Natural killer cell (primary cell): ENCODE data around the gene C17orf67. TPM values are rescaled to one million over a fixed set of nuclear protein-coding genes. Genes with fewer than 3 reads are reported as not detected.

Source experiments
- ATAC-seq, 3 donors: fragments of 150-1000 bp in 2 of 3; fragments of 200-7000 bp in 1 of 3; cut with Tn5 transposase; 1 replicate in 1 of 3; 2 replicates in 2 of 3; pipeline ENCODE4 v1.10.0; 2021; ENCODE audit warnings: mild to moderate bottlenecking in 2 of 3, moderate library complexity in 2 of 3
- DNase-seq, 2 donors: peaks; one replicate each; pipeline versions ENCODE4 v3.0.0 to v3.0.0-alpha.2; 2013 to 2021; ENCODE audit warnings: mixed read lengths in 1 of 2
- H3K27ac ChIP-seq: one replicate; pipeline ENCODE4 v1.5.1; 2013; ENCODE audit warnings: mild to moderate bottlenecking, low read length
- H3K27me3 ChIP-seq: one replicate; pipeline ENCODE4 v1.6.1; 2013; ENCODE audit warnings: low read length; ENCODE audit not compliant: control insufficient read depth, insufficient read depth
- H3K36me3 ChIP-seq: one replicate; pipeline ENCODE4 v1.6.1; 2013; ENCODE audit warnings: low read length; ENCODE audit not compliant: control insufficient read depth, insufficient read depth
- H3K4me1 ChIP-seq: one replicate; pipeline ENCODE4 v1.6.1; 2013; ENCODE audit warnings: low read length; ENCODE audit not compliant: control insufficient read depth, insufficient read depth
- H3K4me3 ChIP-seq: one replicate; pipeline ENCODE4 v1.5.1; 2013; ENCODE audit warnings: low read length
- H3K9me3 ChIP-seq: one replicate; pipeline ENCODE4 v1.6.1; 2013; ENCODE audit warnings: low read length; ENCODE audit not compliant: control insufficient read depth, insufficient read depth
- H3K27ac Mint-ChIP-seq, 2 donors: one replicate each; pipeline ENCODE4 v1.8.0; 2022; ENCODE audit warnings: mild to moderate bottlenecking in 2 of 2, mixed read lengths in 2 of 2, moderate library complexity in 1 of 2
- H3K27me3 Mint-ChIP-seq, 2 donors: one replicate each; pipeline ENCODE4 v1.8.0; 2022; ENCODE audit warnings: low read depth in 2 of 2, mixed read lengths in 2 of 2
- H3K36me3 Mint-ChIP-seq: one replicate; pipeline ENCODE4 v1.8.0; 2022; ENCODE audit warnings: mixed read lengths
- H3K4me1 Mint-ChIP-seq, 2 donors: one replicate each; pipeline ENCODE4 v1.8.0; 2022; ENCODE audit warnings: mixed read lengths in 2 of 2
- H3K4me3 Mint-ChIP-seq: one replicate; pipeline ENCODE4 v1.8.0; 2022; ENCODE audit warnings: mild to moderate bottlenecking, moderate library complexity, mixed read lengths
- H3K9me3 Mint-ChIP-seq, 2 donors: one replicate each; pipeline ENCODE4 v1.8.0; 2022; ENCODE audit warnings: mixed read lengths in 2 of 2
- CTCF ChIP-seq: fragments of 200-600 bp; IDR thresholded peaks from one replicate; pipeline ENCODE4 v1.8.0; 2022; ENCODE audit warnings: antibody characterized with exemption
- WGBS: methylation state at CpG from one replicate; pipeline ENCODE4 v1.1.7; 2013; ENCODE audit warnings: missing lambda C conversion rate; ENCODE audit not compliant: insufficient coverage; 5-methylcytosine and 5-hydroxymethylcytosine counted together
- intact Hi-C: fragments of 100-400 bp; cut with micrococcal nuclease; formaldehyde crosslinking; loops from one replicate; pipeline ENCODE4 v1.14.2; 2022
- total RNA-seq, 4 donors: library from RNA; stranded (reverse); fragments of 120-200 nt in 1 of 4; gene quantifications; one replicate each; pipeline versions ENCODE4 v1.2.3 to v1.2.4, GENCODE V29; 2013 to 2022

Gene C17orf67
- total RNA-seq, 3 donors from 2014 or later (not counting 1 experiment from before 2014, with no cell fraction given): 3.4 to 4.8 (median 3.5) TPM

DNA sequence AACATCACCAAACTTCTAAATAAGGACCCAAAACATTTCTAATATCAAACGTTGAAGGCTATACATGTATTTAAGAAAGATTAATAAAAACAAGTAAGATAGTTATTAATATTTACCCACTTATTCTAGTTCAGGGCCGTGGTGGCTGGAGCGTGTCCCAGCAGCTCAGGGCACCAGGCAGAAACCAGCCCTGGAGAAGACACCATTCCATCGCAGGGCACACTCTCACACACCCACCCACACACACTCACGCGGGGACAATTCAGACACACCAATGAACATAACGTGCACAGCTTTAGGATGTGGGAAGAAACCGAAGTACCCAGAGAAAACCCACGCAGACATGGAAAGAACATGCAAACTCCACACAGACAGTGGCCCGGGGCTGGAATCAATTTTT lies 13.5 kb downstream of the C17orf67 start:
- Histone ChIP-seq H3K27ac (no peak overlapping the region), H3K4me3 (no peak overlapping the region), H3K36me3 (no peaks in the 10 kb centered on the region), H3K4me1 (peaks cover 4% of the 10 kb centered on the region), H3K27me3 (no peaks in the 10 kb centered on the region), H3K9me3 (no peaks in the 10 kb centered on the region)
- WGBS: 89% methylated on average over 8 of the region's 10 CpGs
- H3K27ac Mint-ChIP-seq: no peak overlapping the region
- H3K36me3 Mint-ChIP-seq: peaks cover 7% of the 10 kb centered on the region
- H3K27me3 Mint-ChIP-seq: no peaks in the 10 kb centered on the region
- DNase-seq (no peak), ATAC-seq (no peak)
- peaks cover 0 to 6% of the 10 kb centered on the region in 2 donors for H3K4me1 Mint-ChIP-seq
- TF ChIP-seq CTCF: no peak
- no peaks in the 10 kb centered on the region for H3K9me3 Mint-ChIP-seq
- intact Hi-C loops: no loop called here
- no peak overlapping the region for H3K4me3 Mint-ChIP-seq

GRCh38 chr17:56819431-56820145 lies 14.1 kb downstream of the C17orf67 start:
- Mint-ChIP-seq H3K36me3 (peaks cover 7% of the 10 kb centered on the region), H3K27me3 (no peaks in the 10 kb centered on the region), H3K9me3 (no peaks in the 10 kb centered on the region), H3K4me3 (no peak overlapping the region), H3K27ac (no peak overlapping the region), H3K4me1 (peaks cover 0 to 6% of the 10 kb centered on the region in 2 donors)
- peak; percentile 86 for TF ChIP-seq CTCF
- ATAC-seq (peak; percentile 81 to 93 (median 83)), DNase-seq (peak; percentile 50 to 87)
- H3K27me3 ChIP-seq: no peaks in the 10 kb centered on the region
- peaks cover 4% of the 10 kb centered on the region for H3K4me1 ChIP-seq
- 30% methylated on average over 14 of the region's 14 CpGs for WGBS
- no peak overlapping the region for H3K27ac ChIP-seq
- no peaks in the 10 kb centered on the region for H3K9me3 ChIP-seq
- no peaks in the 10 kb centered on the region for H3K36me3 ChIP-seq
- H3K4me3 ChIP-seq: no peak overlapping the region
- intact Hi-C loops: loop anchor here (1.0 kb wide), 1 partner anchor 121 kb away; no protein-coding TSS in a partner anchor

- H3K27me3 Mint-ChIP-seq: no peaks in the 10 kb centered on the region
- DNase-seq (no peak), ATAC-seq (no peak)
- no peak overlapping the region for H3K4me3 Mint-ChIP-seq
- H3K9me3 Mint-ChIP-seq: no peaks in the 10 kb centered on the region
- Histone ChIP-seq H3K4me1 (peaks cover 4% of the 10 kb centered on the region), H3K9me3 (no peaks in the 10 kb centered on the region), H3K4me3 (no peak overlapping the region), H3K27me3 (no peaks in the 10 kb centered on the region), H3K36me3 (no peaks in the 10 kb centered on the region), H3K27ac (no peak overlapping the region)
- H3K4me1 Mint-ChIP-seq: peaks cover 0 to 6% of the 10 kb centered on the region in 2 donors
- intact Hi-C loops: loop anchor here (1.0 kb wide), 1 partner anchor 121 kb away; no protein-coding TSS in a partner anchor
- WGBS: 100% methylated on average over 1 of the region's 2 CpGs
- TF ChIP-seq CTCF: no peak
- H3K27ac Mint-ChIP-seq: no peak overlapping the region
- peaks cover 7% of the 10 kb centered on the region for H3K36me3 Mint-ChIP-seq
Measured at GRCh38 chr17:56819030-56819429, 14.7 kb downstream of the C17orf67 start.

DNA sequence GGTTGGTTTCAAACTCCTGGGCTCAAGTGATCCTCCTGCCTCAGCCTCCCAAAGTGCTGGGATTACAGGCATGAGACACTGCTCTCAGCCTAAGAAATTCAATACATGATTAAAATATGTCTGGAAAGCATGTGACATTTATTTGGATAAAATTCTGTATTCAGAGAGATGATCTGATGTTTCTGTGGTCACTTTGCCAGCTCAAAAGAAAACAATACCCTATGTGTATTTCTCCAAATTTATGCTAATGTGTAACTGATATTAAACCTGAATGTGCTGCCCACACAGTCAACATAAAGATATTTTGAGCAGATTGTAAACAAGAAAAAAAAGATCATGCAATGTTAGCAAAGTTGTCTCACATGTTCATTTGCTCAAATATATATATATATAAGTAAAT lies 16.7 kb downstream of the C17orf67 start:
- intact Hi-C loops: no loop called here

More for the DNA sequence above, 16.7 kb downstream of the C17orf67 start:
- Mint-ChIP-seq H3K4me1 (peaks cover 0 to 6% of the 10 kb centered on the region in 2 donors), H3K4me3 (no peak overlapping the region), H3K27me3 (peaks cover 0 to 3% of the 10 kb centered on the region in 2 donors), H3K36me3 (no peaks in the 10 kb centered on the region), H3K27ac (no peak overlapping the region), H3K9me3 (no peaks in the 10 kb centered on the region)
- H3K36me3 ChIP-seq: no peaks in the 10 kb centered on the region
- no peak for TF ChIP-seq CTCF
- H3K27me3 ChIP-seq: no peaks in the 10 kb centered on the region
- no peaks in the 10 kb centered on the region for H3K9me3 ChIP-seq
- no peak for DNase-seq
- H3K27ac ChIP-seq: no peak overlapping the region
- H3K4me1 ChIP-seq: peaks cover 4% of the 10 kb centered on the region
- no peak for ATAC-seq
- no peak overlapping the region for H3K4me3 ChIP-seq
